Pancreas (tissue), 10 donors: ENCODE results near the gene THSD4. TPM values are rescaled to one million over a fixed set of nuclear protein-coding genes. Genes with fewer than 3 reads are reported as not detected.
A peak's percentile ranks its signal among the peaks of the same experiment; 100 is the strongest.

Experiments
- ATAC-seq, 4 donors: fragments of 200-7000 bp; cut with Tn5 transposase; one replicate each; pipeline versions ENCODE4 v1.8.0 to v1.9.1; 2020; ENCODE audit warnings: mild to moderate bottlenecking in 4 of 4, moderate library complexity in 4 of 4
- DNase-seq, 6 donors: peaks; one replicate each; pipeline ENCODE4 v3.0.0-alpha.2; 2020
- FAIRE-seq: peaks from 2 replicates; lab custom pipeline; 2012; peaks lifted over from hg19 to GRCh38; lab: Jason Lieb, UNC
- H3K27ac ChIP-seq, 4 donors: fragments of 200-600 bp; sonication (generic); 1 replicate in 3 of 4; 2 replicates in 1 of 4; pipeline versions ENCODE4 v1.5.0 to v1.8.0; 2020
- H3K27me3 ChIP-seq, 4 donors: fragments of 200-600 bp; one replicate each; pipeline ENCODE4 v1.8.0; 2021
- H3K36me3 ChIP-seq, 3 donors: fragments of 200-600 bp; sonication (generic) in 1 of 3; one replicate each; pipeline versions ENCODE4 v1.5.0 to v1.8.0; 2020 to 2021
- H3K4me1 ChIP-seq, 3 donors: fragments of 200-600 bp; one replicate each; pipeline ENCODE4 v1.8.0; 2021
- H3K4me3 ChIP-seq, 4 donors: fragments of 200-600 bp; sonication (generic) in 2 of 4; one replicate each; pipeline versions ENCODE4 v1.5.0 to v1.8.0; 2020 to 2021
- H3K9me3 ChIP-seq, 4 donors: fragments of 200-600 bp; one replicate each; pipeline ENCODE4 v1.8.0; 2021
- CTCF ChIP-seq, 4 donors: fragments of 200-600 bp; sonication (generic) in 3 of 4; IDR thresholded peaks; one replicate each; pipeline versions ENCODE4 v1.5.0 to v1.8.0; 2021; ENCODE audit warnings: antibody characterized with exemption in 4 of 4
- WGBS, 2 donors: extraction: QIAGEN DNeasy Blood & Tissue Kit; methylation state at CpG; one replicate each; pipeline ENCODE4 v1.1.7; 2013; 5-methylcytosine and 5-hydroxymethylcytosine counted together
- intact Hi-C, 3 donors: fragments of 100-400 bp; cut with DNase I; formaldehyde crosslinking; loops; one replicate each; pipeline versions ENCODE4 v1.11.1 to v1.14.2; 2022
- polyA plus RNA-seq, 2 donors: library from polyadenylated mRNA; stranded (reverse); fragments of 200-250 nt; gene quantifications; one replicate each; pipeline ENCODE4 v1.2.3, GENCODE V29; 2013
- total RNA-seq, 6 donors: library from RNA; stranded (reverse); fragmentation: NEBNext Ultra II Directional in 4 of 6; extraction: Animal tissue kit (Norgen Biotek cat#: 25700) in 4 of 6; gene quantifications; one replicate each; pipeline versions ENCODE4 v1.2.1 to v1.2.4, GENCODE V29; 2021 to 2023
- donor health status: healthy with polysubstance abuse.
- donor health status: DM: no; HTN: no; CAD: no; lungs with moderate emphysema.
- donor health status: DM: no; HTN: no; CAD: no.
- donor health status: control.
- donor health status: control.
- donor health status: Bipolar disorder and iron deficiency.
- donor health status: DM: yes; HTN: yes; CAD: no.
- donor health status: DM: no; HTN: no; CAD: no.
- donor health status: DM: no; HTN: no; CAD: no.
- donor health status: DM: yes; HTN: yes; CAD: no.

Gene THSD4
- total and polyA plus RNA-seq, 8 donors = 6.0 to 17.8 (median 13.3) TPM

GRCh38 chr15:71151081-71151480 is 35.8 kb downstream of the THSD4 start:
- intact Hi-C loops = no loop called here
- ATAC-seq (no peak), FAIRE-seq (no peak), DNase-seq (no peak)
- Histone ChIP-seq H3K9me3 (no peaks in the 10 kb centered on the region), H3K27ac (peak overlapping the region in 2 of 4 donors; percentile 64 to 79), H3K27me3 (no peaks in the 10 kb centered on the region), H3K4me3 (no peak overlapping the region), H3K4me1 (peaks cover 4 to 25% (median 24%) of the 10 kb centered on the region in 3 donors), H3K36me3 (no peaks in the 10 kb centered on the region)
- WGBS, 2 donors = 40 to 53% methylated on average over 2 of the region's 2 CpGs
- no peak for TF ChIP-seq CTCF (IDR thresholded peaks at IDR 0.05)

GRCh38 chr15:71152542-71152941 is 37.3 kb downstream of the THSD4 start:
- WGBS, 2 donors = 62 to 63% methylated on average over 7 of the region's 7 CpGs
- peaks cover 4 to 24% (median 17%) of the 10 kb centered on the region in 3 donors for H3K4me1 ChIP-seq
- no peak for TF ChIP-seq CTCF (IDR thresholded peaks at IDR 0.05)
- no peak for FAIRE-seq
- H3K4me3 ChIP-seq = no peak overlapping the region
- no peaks in the 10 kb centered on the region for H3K27me3 ChIP-seq
- H3K27ac ChIP-seq = peak overlapping the region in 1 of 4 donors; percentile 3
- H3K36me3 ChIP-seq = no peaks in the 10 kb centered on the region
- intact Hi-C loops = no loop called here
- H3K9me3 ChIP-seq = no peaks in the 10 kb centered on the region
- no peak for DNase-seq
- ATAC-seq = no peak

DNA sequence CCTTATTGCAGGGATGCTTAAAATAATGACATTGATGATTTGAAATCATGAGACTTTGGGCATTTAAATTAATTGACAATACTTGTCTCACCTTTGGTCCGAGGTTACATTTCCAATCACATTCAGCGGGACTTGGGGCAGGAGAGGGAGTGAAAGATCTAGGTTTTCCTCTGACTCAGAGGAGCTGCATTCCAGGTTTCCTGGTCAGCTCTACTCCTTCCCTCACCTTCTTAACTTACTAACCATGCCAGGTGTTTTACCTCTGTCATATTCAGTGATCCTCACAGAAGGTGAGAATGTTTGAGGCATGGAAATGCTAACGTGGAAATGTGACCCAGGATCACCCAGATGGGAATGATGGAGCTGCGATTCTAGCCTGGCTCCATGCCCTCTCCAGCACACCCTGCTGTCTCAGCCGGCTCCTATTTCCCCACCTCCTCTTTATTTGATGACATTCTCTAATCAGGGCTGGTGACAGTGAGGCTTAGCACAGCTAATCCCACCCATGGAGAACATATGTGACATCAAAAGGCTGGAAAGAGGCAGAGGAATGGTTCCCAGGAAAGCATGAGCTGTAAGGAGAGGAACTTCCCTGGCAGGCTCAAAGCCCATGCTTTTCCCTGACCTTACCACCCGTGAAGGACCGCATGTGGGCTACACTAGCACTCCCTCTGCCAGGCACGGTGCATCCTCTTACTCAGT is 38.7 kb downstream of the THSD4 start:
- Histone ChIP-seq H3K4me1 (peaks cover 4 to 18% (median 15%) of the 10 kb centered on the region in 3 donors), H3K27ac (no peak overlapping the region), H3K36me3 (no peaks in the 10 kb centered on the region), H3K4me3 (no peak overlapping the region), H3K9me3 (no peaks in the 10 kb centered on the region), H3K27me3 (no peaks in the 10 kb centered on the region)
- FAIRE-seq (no peak), DNase-seq (no peak), ATAC-seq (no peak)
- intact Hi-C loops = no loop called here
- no peak for TF ChIP-seq CTCF (IDR thresholded peaks at IDR 0.05)
- WGBS, 2 donors = 52 to 65% methylated on average over 8 of the region's 8 CpGs

DNA sequence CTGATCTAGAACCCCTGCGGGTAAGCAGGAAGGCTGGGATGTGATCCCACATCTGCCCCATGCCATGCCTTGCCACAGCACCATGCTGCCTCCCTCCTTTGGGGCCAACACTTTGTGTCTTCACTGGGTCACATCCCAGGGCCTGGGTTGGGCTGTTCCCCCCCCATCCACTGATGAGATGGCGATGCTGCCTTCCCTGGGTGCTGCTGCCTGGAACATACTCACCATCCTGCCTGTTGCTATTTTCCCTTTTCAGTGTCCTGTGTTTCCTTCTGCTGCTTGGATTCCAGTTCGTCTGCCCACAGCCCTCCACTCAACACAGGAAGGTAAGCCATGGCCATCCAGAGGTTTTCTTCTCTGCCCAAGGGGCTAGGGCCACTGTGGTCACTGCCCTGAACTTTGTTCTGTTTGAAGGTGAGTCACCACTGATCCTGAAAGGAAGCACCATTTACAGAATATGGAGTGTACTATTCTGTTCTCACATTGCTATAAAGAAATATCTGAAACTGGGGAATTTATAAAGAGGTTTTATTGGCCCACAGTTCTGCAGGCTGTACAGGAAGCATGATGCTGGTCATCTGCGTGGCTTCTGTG is 39.4 kb downstream of the THSD4 start:
- H3K27ac ChIP-seq = no peak overlapping the region
- DNase-seq (no peak), ATAC-seq (no peak), FAIRE-seq (no peak)
- H3K4me3 ChIP-seq = no peak overlapping the region
- intact Hi-C loops = no loop called here
- no peaks in the 10 kb centered on the region for H3K9me3 ChIP-seq
- H3K36me3 ChIP-seq = no peaks in the 10 kb centered on the region
- H3K4me1 ChIP-seq = peaks cover 3 to 11% (median 10%) of the 10 kb centered on the region in 3 donors
- H3K27me3 ChIP-seq = no peaks in the 10 kb centered on the region
- 69 to 71% methylated on average over 4 of the region's 4 CpGs for WGBS, 2 donors
- TF ChIP-seq CTCF (IDR thresholded peaks at IDR 0.05) = no peak

GRCh38 chr15:71155534-71155933 is 40.3 kb downstream of the THSD4 start:
- Histone ChIP-seq H3K4me1 (peaks cover 0 to 3% (median 1%) of the 10 kb centered on the region in 3 donors), H3K27me3 (no peaks in the 10 kb centered on the region), H3K4me3 (no peak overlapping the region), H3K27ac (no peak overlapping the region), H3K9me3 (no peaks in the 10 kb centered on the region), H3K36me3 (no peaks in the 10 kb centered on the region)
- intact Hi-C loops = no loop called here
- TF ChIP-seq CTCF (IDR thresholded peaks at IDR 0.05) = no peak
- FAIRE-seq (no peak), ATAC-seq (no peak), DNase-seq (no peak)
- WGBS, 2 donors = 76 to 95% methylated on average over 2 of the region's 2 CpGs
